Kidney glomerular epithelial cell (primary cell): ENCODE results near the gene IGSF9.

Source experiments
- DNase-seq: peaks from one replicate; lab custom pipeline; 2025; lab: John Stamatoyannopoulos, UW

IGSF9 gene

GRCh38 chr1:159945483-159946241 lies at the start of gene IGSF9:
IGSF9 (minus strand) TSS chr1:159945613; CDS start chr1:159943454, 2,159 bp downstream.
- peak; percentile 42 for DNase-seq

GRCh38 chr1:159994896-159995295 lies 49.5 kb upstream of the IGSF9 start:
- no peak for DNase-seq

- DNase-seq: no peak
These were observed 48.5 kb upstream of the IGSF9 start for GRCh38 chr1:159993911-159994310.

GRCh38 chr1:159992161-159992560 lies 46.7 kb upstream of the IGSF9 start:
- no peak for DNase-seq

GRCh38 chr1:159991513-159991912 lies 46.1 kb upstream of the IGSF9 start:
- DNase-seq: no peak

GRCh38 chr1:159990005-159990404 lies 44.6 kb upstream of the IGSF9 start:
- no peak for DNase-seq

- DNase-seq: no peak
These were observed 44.2 kb upstream of the IGSF9 start for GRCh38 chr1:159989581-159989980.

GRCh38 chr1:159988006-159988405 lies 42.6 kb upstream of the IGSF9 start:
- no peak for DNase-seq

GRCh38 chr1:159987186-159987585 lies 41.8 kb upstream of the IGSF9 start:
- no peak for DNase-seq

- no peak for DNase-seq
These were observed 41.1 kb upstream of the IGSF9 start for GRCh38 chr1:159986531-159986930.

GRCh38 chr1:159986093-159986492 lies 40.7 kb upstream of the IGSF9 start:
- DNase-seq: no peak

GRCh38 chr1:159985473-159985872 lies 40.1 kb upstream of the IGSF9 start:
- no peak for DNase-seq

GRCh38 chr1:159983681-159984080 lies 38.3 kb upstream of the IGSF9 start:
- DNase-seq: no peak

- DNase-seq: no peak
These were observed 36.9 kb upstream of the IGSF9 start for GRCh38 chr1:159982280-159982679.

- DNase-seq: no peak
These were observed 36.1 kb upstream of the IGSF9 start for GRCh38 chr1:159981351-159982055.

GRCh38 chr1:159980786-159981185 lies 35.4 kb upstream of the IGSF9 start:
- DNase-seq: no peak

GRCh38 chr1:159980076-159980475 lies 34.7 kb upstream of the IGSF9 start:
- no peak for DNase-seq

GRCh38 chr1:159979257-159979656 lies 33.8 kb upstream of the IGSF9 start:
- no peak for DNase-seq

- DNase-seq: no peak
These were observed 32.6 kb upstream of the IGSF9 start for GRCh38 chr1:159978107-159978398.

GRCh38 chr1:159977364-159978106 lies 32.1 kb upstream of the IGSF9 start:
- DNase-seq: no peak

- no peak for DNase-seq
These were observed 29.0 kb upstream of the IGSF9 start for GRCh38 chr1:159974350-159974965.

- DNase-seq: no peak
These were observed 28.0 kb upstream of the IGSF9 start for GRCh38 chr1:159973350-159973940.
